HepG2 (cell line): Measurements from ENCODE around the gene PLCL1. TPM values are rescaled to one million over a fixed set of nuclear protein-coding genes. Genes with fewer than 3 reads are reported as not detected.

Source experiments
- BCL3 ChIP-seq: sonication (generic); formaldehyde crosslinking; IDR thresholded peaks from 2 replicates; pipeline ENCODE4 v1.5.1; 2020; ENCODE audit warnings: mild to moderate bottlenecking, missing genetic modification reagents, moderate library complexity
- BCL6 ChIP-seq: IDR thresholded peaks from 2 replicates; pipeline ENCODE4 v1.6.1; 2016; ENCODE audit warnings: missing genetic modification reagents, missing compliant biosample characterization
- FOXJ3 ChIP-seq: sonication (generic); formaldehyde crosslinking; IDR thresholded peaks from 2 replicates; pipeline ENCODE4 v1.4.0; 2020; ENCODE audit warnings: missing genetic modification reagents, mild to moderate bottlenecking, borderline replicate concordance
- GABPB1 ChIP-seq: IDR thresholded peaks from 2 replicates; pipeline ENCODE4 v1.6.1; 2016; ENCODE audit warnings: mild to moderate bottlenecking, missing genetic modification reagents, moderate library complexity, missing compliant biosample characterization
- GRHL1 ChIP-seq: sonication (generic); formaldehyde crosslinking; conservative IDR thresholded peaks from 2 replicates; pipeline ENCODE4 v1.8.0; 2022; ENCODE audit warnings: missing genetic modification reagents
- HIVEP1 ChIP-seq: sonication (generic); formaldehyde crosslinking; IDR thresholded peaks from 2 replicates; pipeline ENCODE4 v1.4.0; 2020; ENCODE audit warnings: mild to moderate bottlenecking, missing genetic modification reagents
- ISL2 ChIP-seq: sonication (generic); formaldehyde crosslinking; IDR thresholded peaks from 2 replicates; pipeline ENCODE4 v1.5.0; 2020; ENCODE audit warnings: missing genetic modification reagents
- MAZ ChIP-seq, 2 experiments: sonication (generic) in 1 of 2; formaldehyde crosslinking in 1 of 2; IDR thresholded peaks; 2 replicates each; pipeline versions ENCODE4 v1.5.0 to v1.6.1; 2012 to 2020; ENCODE audit warnings: low read depth in 2 of 2, mild to moderate bottlenecking in 2 of 2, borderline replicate concordance in 1 of 2, improper control_type of control experiment in 1 of 2, low read length in 1 of 2, missing genetic modification reagents in 1 of 2, moderate library complexity in 1 of 2
- POLR2A ChIP-seq, 2 experiments: IDR thresholded peaks; 2 replicates each; pipeline ENCODE4 v1.6.1; 2011; ENCODE audit warnings: low read depth in 2 of 2, low read length in 2 of 2, mild to moderate bottlenecking in 1 of 2, moderate library complexity in 1 of 2; ENCODE audit not compliant: insufficient read depth in 1 of 2
- SIN3A ChIP-seq: IDR thresholded peaks from 2 replicates; pipeline ENCODE4 v1.6.1; 2011; ENCODE audit warnings: low read depth, mild to moderate bottlenecking, control low read depth, low read length, borderline replicate concordance
- SKI ChIP-seq: fragments of 450-650 bp; IDR thresholded peaks from one replicate; pipeline ENCODE4 v1.6.1; 2018; ENCODE audit warnings: mild to moderate bottlenecking; ENCODE audit not compliant: partially characterized antibody
- SPEN ChIP-seq: sonication (generic); formaldehyde crosslinking; IDR thresholded peaks from 2 replicates; pipeline ENCODE4 v1.5.1; 2020; ENCODE audit warnings: low read depth, mild to moderate bottlenecking, missing genetic modification reagents
- STAG1 ChIP-seq: sonication (generic); formaldehyde crosslinking; IDR thresholded peaks from 2 replicates; pipeline ENCODE4 v1.4.0; 2020; ENCODE audit warnings: missing genetic modification reagents
- ZBTB38 ChIP-seq: sonication (generic); formaldehyde crosslinking; IDR thresholded peaks from 2 replicates; pipeline ENCODE4 v1.5.1; 2020; ENCODE audit warnings: mild to moderate bottlenecking, missing genetic modification reagents
- ZNF124 ChIP-seq: sonication (generic); formaldehyde crosslinking; IDR thresholded peaks from 2 replicates; pipeline ENCODE4 v1.4.0; 2020; ENCODE audit warnings: missing genetic modification reagents
- ZNF142 ChIP-seq: sonication (generic); formaldehyde crosslinking; IDR thresholded peaks from 2 replicates; pipeline ENCODE4 v1.4.0; 2020; ENCODE audit warnings: missing genetic modification reagents
- ZNF292 ChIP-seq: sonication (generic); formaldehyde crosslinking; IDR thresholded peaks from 2 replicates; pipeline ENCODE4 v1.8.1; 2022; ENCODE audit warnings: mild to moderate bottlenecking, low read depth, missing genetic modification reagents, borderline replicate concordance
- ZNF296 ChIP-seq: sonication (generic); formaldehyde crosslinking; conservative IDR thresholded peaks from 2 replicates; pipeline ENCODE4 v1.5.0; 2020; ENCODE audit warnings: mild to moderate bottlenecking, missing genetic modification reagents
- ZNF878 ChIP-seq: sonication (generic); formaldehyde crosslinking; IDR thresholded peaks from 2 replicates; pipeline ENCODE4 v1.8.1; 2023; ENCODE audit warnings: mild to moderate bottlenecking, missing genetic modification reagents, moderate library complexity
- ZSCAN30 ChIP-seq: sonication (generic); formaldehyde crosslinking; IDR thresholded peaks from 2 replicates; pipeline ENCODE4 v1.5.0; 2020; ENCODE audit warnings: mild to moderate bottlenecking, missing genetic modification reagents
- polyA plus RNA-seq, 8 experiments: library from polyadenylated mRNA; depleted of rRNA in 3 of 8; stranded (reverse) in 7 of 8; unstranded in 1 of 8; fragments of >200 nt; fragmentation: Illumina TruSeq in 4 of 8; extraction: Trizol in 4 of 8; gene quantifications; 2 replicates each; pipeline versions ENCODE4 v1.2.1 to v1.2.3, GENCODE V29; 2011 to 2016; ENCODE audit warnings: low read depth in 4 of 8, missing spikeins in 1 of 8, mixed read lengths in 1 of 8; ENCODE audit not compliant: insufficient read depth in 1 of 8
- total RNA-seq, 5 experiments: library from RNA; depleted of rRNA; stranded (reverse); fragments of >200 nt; fragmentation: Illumina TruSeq; extraction: Trizol; gene quantifications; 2 replicates each; pipeline ENCODE4 v1.2.3, GENCODE V29; 2016; ENCODE audit warnings: low read depth in 1 of 5

PLCL1 gene
- total and polyA plus RNA-seq, 2 of the 13 experiments (the other 11 are each of a cell fraction or from before 2014, with no cell fraction given), result not detected

GRCh38 chr2:197804049-197804757, at the start of gene PLCL1 (continued):
- TF ChIP-seq FOXJ3 (CRISPR knock-in tag) (0 out of 2 replicates have a peak, but pooled peaks have one; percentile 43), BCL3 (CRISPR knock-in tag) (no peak), MAZ (IDR thresholded peaks at IDR 0.05; ENCODE audit: borderline replicate concordance, low read depth, low read length) (0 out of 2 replicates have a peak, but pooled peaks have one; percentile 18), MAZ (CRISPR knock-in tag; IDR thresholded peaks at IDR 0.05; ENCODE audit: low read depth) (no peak), GRHL1 (CRISPR knock-in tag) (no peak), ZNF124 (CRISPR knock-in tag) (no peak), ISL2 (CRISPR knock-in tag) (0 out of 2 replicates have a peak, but pooled peaks have one; percentile 17), BCL6 (no peak), ZNF296 (no peak), POLR2A (IDR thresholded peaks at IDR 0.05; ENCODE audit: insufficient read depth in 1 of 2, low read depth in 2 of 2, low read length in 2 of 2) (no peak), SIN3A (peak; percentile 81), HIVEP1 (no peak), STAG1 (no peak), ZNF142 (CRISPR knock-in tag) (no peak), SKI (peak; percentile 28), ZSCAN30 (CRISPR knock-in tag) (no peak), ZBTB38 (CRISPR knock-in tag) (no peak), ZNF292 (CRISPR knock-in tag) (no peak), SPEN (CRISPR knock-in tag) (peak; percentile 33; the same call in 1 of the 2 replicates), ZNF878 (CRISPR knock-in tag) (no peak), GABPB1 (CRISPR knock-in tag) (peak; percentile 66; the same call in 1 of the 2 replicates)
